Activated CD8-positive, alpha-beta memory T cell treated with anti-CD3 and anti-CD28 coated beads, Interleukin-2, amount 50 U/mL, for 48 hours (primary cell): Measurements from ENCODE around the gene IL22RA1.

Source experiments
- DNase-seq: peaks from one replicate; pipeline ENCODE4 v3.0.0-alpha.2; 2020

The IL22RA1 gene

GRCh38 chr1:24096009-24096738 is 46.8 kb downstream of the IL22RA1 start:
- no peak for DNase-seq

- no peak for DNase-seq
Measured at GRCh38 chr1:24095140-24095859, 47.6 kb downstream of the IL22RA1 start.

GRCh38 chr1:24094554-24094953 is 48.4 kb downstream of the IL22RA1 start:
- DNase-seq = no peak

GRCh38 chr1:24093732-24094131 is 49.2 kb downstream of the IL22RA1 start:
- no peak for DNase-seq

GRCh38 chr1:24092979-24093378 is 50.0 kb downstream of the IL22RA1 start:
- no peak for DNase-seq

GRCh38 chr1:24091971-24092482 is 50.9 kb downstream of the IL22RA1 start:
- no peak for DNase-seq

- no peak for DNase-seq
Measured at GRCh38 chr1:24090736-24091135, 52.2 kb downstream of the IL22RA1 start.

- DNase-seq = no peak
Measured at GRCh38 chr1:24089743-24090555, 53.0 kb downstream of the IL22RA1 start.

- no peak for DNase-seq
Measured at GRCh38 chr1:24089027-24089742, 53.8 kb downstream of the IL22RA1 start.

- DNase-seq = no peak
Measured at GRCh38 chr1:24086466-24086865, 56.5 kb downstream of the IL22RA1 start.

GRCh38 chr1:24085546-24085945 is 57.4 kb downstream of the IL22RA1 start:
- no peak for DNase-seq

- no peak for DNase-seq
Measured at GRCh38 chr1:24085007-24085406, 57.9 kb downstream of the IL22RA1 start.

GRCh38 chr1:24084050-24084449 is 58.9 kb downstream of the IL22RA1 start:
- DNase-seq = no peak

- no peak for DNase-seq
Measured at GRCh38 chr1:24082372-24082771, 60.6 kb downstream of the IL22RA1 start.

GRCh38 chr1:24081190-24081589 is 61.8 kb downstream of the IL22RA1 start:
- DNase-seq = no peak

- DNase-seq = no peak
Measured at GRCh38 chr1:24080131-24080530, 62.8 kb downstream of the IL22RA1 start.

- no peak for DNase-seq
Measured at GRCh38 chr1:24077278-24077978, 65.5 kb downstream of the IL22RA1 start.

GRCh38 chr1:24075946-24076345 is 67.0 kb downstream of the IL22RA1 start:
- no peak for DNase-seq

- DNase-seq = no peak
Measured at GRCh38 chr1:24075590-24075854, 67.4 kb downstream of the IL22RA1 start.

- no peak for DNase-seq
Measured at GRCh38 chr1:24074817-24075589, 67.9 kb downstream of the IL22RA1 start.

GRCh38 chr1:24074196-24074595 is 68.7 kb downstream of the IL22RA1 start:
- DNase-seq = no peak

GRCh38 chr1:24071941-24072340 is 71.0 kb downstream of the IL22RA1 start:
- DNase-seq = no peak
